PC-9 (cell line): ENCODE data around the gene HES5. TPM values are rescaled to one million over a fixed set of nuclear protein-coding genes. Genes with fewer than 3 reads are reported as not detected.

Experiments
- BruUV-seq: library from RNA; stranded (reverse); fragments of 400-500 nt; replicated peaks from 2 replicates; lab custom pipeline; 2021; lab: Mats Ljungman, UMichigan
- CTCF ChIA-PET: fragments of 300-600 bp; sonication (Branson Sonifier 250); formaldehyde crosslinking; loops from one replicate; lab custom pipeline; 2022; ENCODE audit warnings: antibody characterized with exemption; lab: Charles Lee
- POLR2A ChIA-PET: fragments of 300-600 bp; sonication (Branson Sonifier 250); formaldehyde crosslinking; loops from one replicate; lab custom pipeline; 2022; ENCODE audit warnings: antibody characterized with exemption; ENCODE audit not compliant: unreplicated experiment; lab: Charles Lee
- DNase-seq, 2 experiments: peaks; one replicate each; pipeline versions ENCODE4 v3.0.0 to v3.0.0-alpha.2; 2015 to 2022; ENCODE audit warnings: mixed read lengths in 1 of 2
- H2AFZ ChIP-seq: fragments of 200-600 bp; sonication (generic); 2 replicates; pipeline ENCODE4 v1.8.1; 2017; ENCODE audit warnings: antibody characterized with exemption
- H3F3A ChIP-seq: fragments of 200-600 bp; sonication (generic); 2 replicates; pipeline ENCODE4 v1.8.1; 2017; ENCODE audit warnings: antibody characterized with exemption, mild to moderate bottlenecking, low read depth; ENCODE audit not compliant: insufficient read depth
- H3K27ac ChIP-seq: fragments of 200-600 bp; sonication (generic); 2 replicates; pipeline ENCODE4 v1.6.1; 2016; ENCODE audit warnings: mixed run types
- H3K27me3 ChIP-seq: fragments of 200-600 bp; sonication (generic); 2 replicates; pipeline ENCODE4 v1.6.1; 2016; ENCODE audit warnings: low read depth, mixed run types; ENCODE audit not compliant: insufficient read depth
- H3K36me3 ChIP-seq: fragments of 200-600 bp; sonication (generic); 2 replicates; pipeline ENCODE4 v1.6.1; 2016; ENCODE audit warnings: low read depth, mixed run types
- H3K4me1 ChIP-seq: fragments of 200-600 bp; sonication (generic); replicated peaks from 2 replicates; pipeline ENCODE4 v1.6.1; 2016; ENCODE audit warnings: mixed run types; ENCODE audit not compliant: insufficient read depth
- H3K4me2 ChIP-seq: fragments of 200-600 bp; sonication (generic); 2 replicates; pipeline ENCODE4 v1.6.1; 2017; ENCODE audit warnings: mixed run types
- H3K4me3 ChIP-seq: fragments of 200-600 bp; sonication (generic); 2 replicates; pipeline ENCODE4 v1.6.1; 2016; ENCODE audit warnings: mixed run types
- H3K79me2 ChIP-seq: fragments of 200-600 bp; sonication (generic); 2 replicates; pipeline ENCODE4 v1.6.1; 2017; ENCODE audit warnings: low read depth, mixed run types
- H3K9me2 ChIP-seq: fragments of 200-600 bp; sonication (generic); 2 replicates; pipeline ENCODE4 v1.8.1; 2017; ENCODE audit warnings: mild to moderate bottlenecking; ENCODE audit not compliant: insufficient read depth
- H3K9me3 ChIP-seq: fragments of 200-600 bp; sonication (generic); 2 replicates; pipeline ENCODE4 v1.8.1; 2016; ENCODE audit warnings: low read depth; ENCODE audit not compliant: insufficient read depth
- H4K20me1 ChIP-seq: fragments of 200-600 bp; sonication (generic); 2 replicates; pipeline ENCODE4 v1.8.1; 2017; ENCODE audit not compliant: insufficient read depth
- CTCF ChIP-seq: fragments of 200-600 bp; sonication (generic); conservative IDR thresholded peaks from 2 replicates; pipeline ENCODE4 v1.6.1; 2017; ENCODE audit warnings: mixed run types, antibody characterized with exemption, mild to moderate bottlenecking, moderate library complexity
- EZH2 ChIP-seq: fragments of 200-600 bp; sonication (generic); IDR thresholded peaks from 2 replicates; pipeline ENCODE4 v1.8.0; 2017; ENCODE audit warnings: antibody characterized with exemption, low read depth
- intact Hi-C: fragments of 100-400 bp; cut with micrococcal nuclease; formaldehyde crosslinking; loops from one replicate; pipeline ENCODE4 v1.10.0; 2022; ENCODE audit not compliant: unreplicated experiment
- total RNA-seq: library from RNA; stranded (reverse); gene quantifications from 2 replicates; pipeline ENCODE4 v1.2.3, GENCODE V29; 2021

HES5 gene
- total RNA-seq, 1 experiment from 2014 or later, result not detected

GRCh38 chr1:2548068-2548589, 18.1 kb upstream of the HES5 start:
- Histone ChIP-seq H3K9me2 (no peaks in the 10 kb centered on the region), H3K4me1 (peaks cover 34% of the 10 kb centered on the region), H3K27me3 (no peaks in the 10 kb centered on the region), H3K36me3 (no peaks in the 10 kb centered on the region), H3F3A (peaks cover 15% of the 10 kb centered on the region; the same call in 1 of the 2 replicates), H3K4me3 (peak overlapping the region; percentile 87; the same call in 1 of the 2 replicates), H4K20me1 (no peaks in the 10 kb centered on the region), H3K27ac (peak overlapping the region; percentile 52; the same call in 1 of the 2 replicates), H3K79me2 (no peaks in the 10 kb centered on the region), H3K4me2 (peak overlapping the region; percentile 94), H3K9me3 (no peaks in the 10 kb centered on the region), H2AFZ (no peak overlapping the region)
- DNase-seq, result peak; percentile 70 to 85
- ChIA-PET POLR2A (interaction anchor here (0.6 to 1.3 kb wide), 4 partner anchors 22 to 456 kb away, joined by 3 to 13 read pairs (median 8); partner anchors contain the start of gene PANK4), CTCF (interaction anchor here (0.5 to 0.9 kb wide), 3 partner anchors 39 to 353 kb away, joined by 3 to 7 read pairs (median 5); no protein-coding TSS in a partner anchor)
- BruUV-seq, result no TSS peak
- no peak for TF ChIP-seq EZH2
- peak; percentile 93 for TF ChIP-seq CTCF
- intact Hi-C loops, result loop anchor here (1.0 to 10.0 kb wide), 5 partner anchors 22 to 157 kb away; partner anchors contain the start of genes MORN1, PANK4, PRXL2B and RER1

- TF ChIP-seq EZH2 (no peak), CTCF (no peak)
- Histone ChIP-seq H3K4me1 (peaks cover 34% of the 10 kb centered on the region), H3F3A (peaks cover 22% of the 10 kb centered on the region; the same call in 1 of the 2 replicates), H2AFZ (peak overlapping the region; percentile 84), H3K9me3 (no peaks in the 10 kb centered on the region), H3K79me2 (no peaks in the 10 kb centered on the region), H3K4me2 (peak overlapping the region; percentile 94), H3K4me3 (peak overlapping the region; percentile 87), H3K9me2 (no peaks in the 10 kb centered on the region), H3K36me3 (no peaks in the 10 kb centered on the region), H4K20me1 (no peaks in the 10 kb centered on the region), H3K27ac (no peak overlapping the region), H3K27me3 (no peaks in the 10 kb centered on the region)
- CTCF ChIA-PET, result interaction anchor here (0.5 to 0.9 kb wide), 4 partner anchors 38 to 352 kb away, joined by 3 to 7 read pairs (median 4); no protein-coding TSS in a partner anchor
- DNase-seq, result no peak
- POLR2A ChIA-PET, result interaction anchor here (0.8 to 1.3 kb wide), 2 partner anchors 38 to 348 kb away, joined by 5 to 9 read pairs; no protein-coding TSS in a partner anchor
- no TSS peak for BruUV-seq
- intact Hi-C loops, result loop anchor here (1.0 to 10.0 kb wide), 7 partner anchors 21 to 352 kb away; partner anchors contain the start of genes MORN1, PANK4, PRXL2B and RER1
Measured at GRCh38 chr1:2547210-2548067, 17.4 kb upstream of the HES5 start.
